Hepatic stellate cell (primary cell): ENCODE data around the gene FPR3.
"Not testable (repeated sequence)": the region's sequence is repeated elsewhere in the genome, so short reads cannot be mapped to it uniquely, and the experiment has no call there.

Source experiments
- DNase-seq: peaks from one replicate; pipeline ENCODE4 v3.0.0; 2011; ENCODE audit warnings: low spot score

The FPR3 gene, protein sequence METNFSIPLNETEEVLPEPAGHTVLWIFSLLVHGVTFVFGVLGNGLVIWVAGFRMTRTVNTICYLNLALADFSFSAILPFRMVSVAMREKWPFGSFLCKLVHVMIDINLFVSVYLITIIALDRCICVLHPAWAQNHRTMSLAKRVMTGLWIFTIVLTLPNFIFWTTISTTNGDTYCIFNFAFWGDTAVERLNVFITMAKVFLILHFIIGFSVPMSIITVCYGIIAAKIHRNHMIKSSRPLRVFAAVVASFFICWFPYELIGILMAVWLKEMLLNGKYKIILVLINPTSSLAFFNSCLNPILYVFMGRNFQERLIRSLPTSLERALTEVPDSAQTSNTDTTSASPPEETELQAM

DNA sequence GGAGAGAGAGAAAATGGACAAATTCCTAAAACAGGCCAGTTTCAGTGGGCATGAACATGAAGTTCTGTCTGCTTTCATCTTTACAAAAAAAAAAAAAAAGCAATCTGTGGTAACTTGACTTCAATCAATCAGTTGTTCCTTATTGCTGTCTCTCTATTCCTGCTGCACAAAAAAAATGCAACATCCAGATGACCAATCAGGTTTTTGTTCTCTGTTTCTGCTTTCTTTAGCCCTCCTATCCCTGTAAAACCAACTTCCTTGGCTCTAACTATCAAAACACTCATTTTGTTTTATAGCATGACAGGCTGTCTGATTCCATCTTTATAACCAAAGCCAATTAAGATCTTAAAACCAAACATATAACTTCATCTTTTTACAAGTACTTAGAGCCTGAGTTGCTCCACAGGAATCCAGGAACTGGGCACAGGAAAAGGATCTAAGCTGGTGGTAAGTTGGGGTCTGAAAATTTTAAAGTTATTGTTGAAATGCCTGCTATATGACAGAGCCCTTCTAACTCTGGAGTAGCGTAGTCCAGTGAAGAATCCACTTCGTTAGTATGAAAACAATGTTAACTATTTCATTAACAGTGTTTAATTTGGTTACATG is at the start of gene FPR3:
Gene FPR3, plus strand, starts transcription at position 273 of the 606 bp plus-strand sequence. CDS start 28,592 bp downstream, outside the sequence.
- no peak for DNase-seq

DNA sequence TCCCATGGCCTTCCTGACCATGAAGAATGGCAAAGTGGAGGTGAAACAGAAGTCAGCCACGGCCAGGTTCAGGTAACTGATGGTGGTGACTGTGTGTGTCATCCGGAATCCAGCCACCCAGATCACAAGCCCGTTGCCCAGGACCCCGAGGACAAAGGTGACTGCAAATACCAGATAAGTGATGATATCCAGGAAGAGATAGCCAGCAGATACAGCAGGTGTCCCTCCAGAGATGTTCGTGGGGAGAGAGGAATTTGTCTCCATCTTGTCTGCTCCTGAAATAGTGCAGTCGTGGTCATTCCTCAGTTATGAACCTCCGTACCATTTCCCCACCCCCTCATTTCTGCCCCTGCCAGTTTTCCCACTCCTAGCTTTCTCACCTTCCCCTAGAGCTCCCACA is 48.2 kb upstream of the FPR3 start:
- DNase-seq = no peak

DNA sequence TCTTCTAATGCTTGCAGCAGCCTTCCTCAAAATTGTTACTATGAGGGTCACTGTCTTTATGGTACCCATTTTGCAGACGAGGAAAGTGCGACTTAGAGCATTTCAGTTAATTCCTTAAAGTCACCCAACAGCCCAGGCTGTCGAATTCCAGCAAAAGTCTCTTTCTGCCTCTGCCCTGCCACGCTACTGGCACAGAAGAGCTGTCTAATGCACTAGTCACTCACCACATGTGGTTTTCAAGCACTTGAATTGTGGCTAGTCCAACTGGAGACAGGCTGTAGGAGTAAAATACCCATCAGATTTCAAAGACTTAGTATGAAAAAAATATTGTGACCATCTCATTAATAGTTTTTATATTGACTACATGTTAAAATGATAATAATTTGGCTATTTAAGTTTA is 45.0 kb upstream of the FPR3 start:
- no peak for DNase-seq

DNA sequence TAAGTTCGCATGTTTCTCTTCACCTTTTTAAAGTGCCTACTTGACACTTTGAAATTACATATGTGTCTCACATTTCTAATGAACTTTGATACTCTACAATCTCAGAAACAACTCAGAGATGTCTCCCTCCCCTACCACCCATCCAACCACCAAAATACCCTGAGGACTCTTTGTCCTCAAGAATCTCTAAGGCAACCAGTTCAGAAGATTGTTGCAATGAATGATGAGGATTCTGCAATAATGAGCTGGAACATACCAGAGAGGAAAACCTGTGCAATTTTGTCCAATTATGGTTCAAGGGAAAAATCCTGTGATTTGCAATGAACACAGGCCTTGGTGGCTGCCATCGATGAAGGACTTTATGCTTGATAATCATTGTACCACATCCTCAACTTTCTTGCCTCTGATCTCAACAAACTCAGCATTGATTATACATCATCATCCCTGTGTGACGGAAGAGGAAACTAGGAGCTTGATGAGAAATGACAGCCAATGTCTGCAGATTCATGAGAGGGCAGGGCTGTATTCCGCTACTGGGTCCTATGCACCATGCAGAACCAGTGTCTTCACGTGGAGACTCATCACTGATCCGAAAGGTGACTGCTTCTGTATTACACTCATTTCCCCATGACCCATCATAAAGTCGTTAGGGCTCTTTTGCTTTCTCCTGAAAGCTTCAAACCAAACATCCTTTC is 44.4 kb upstream of the FPR3 start:
- DNase-seq = no peak

DNA sequence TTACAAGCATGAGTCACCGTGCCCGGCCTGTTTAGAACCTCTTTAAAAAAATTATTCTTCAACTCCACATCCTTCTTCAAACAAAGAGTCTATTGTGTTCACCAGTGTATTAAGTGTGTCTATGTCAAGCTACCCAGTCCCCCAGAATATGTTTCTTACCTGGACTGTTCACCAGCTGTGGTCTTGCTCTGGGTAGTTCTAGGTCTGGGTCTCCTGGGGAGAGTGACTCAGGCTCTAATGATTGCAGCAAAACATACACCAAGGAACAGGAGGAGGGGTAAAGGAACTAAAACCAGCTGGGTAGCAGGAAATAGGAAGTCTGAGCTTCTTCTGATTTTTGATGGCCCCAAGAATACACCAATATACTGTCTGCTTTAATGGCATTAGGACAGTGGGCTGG is 43.3 kb upstream of the FPR3 start, which contains the start of gene FPR1:
Gene FPR1, minus strand, starts transcription at position 224 of the 400 bp plus-strand sequence. CDS start 4,884 bp downstream, outside the sequence.
- DNase-seq = no peak

DNA sequence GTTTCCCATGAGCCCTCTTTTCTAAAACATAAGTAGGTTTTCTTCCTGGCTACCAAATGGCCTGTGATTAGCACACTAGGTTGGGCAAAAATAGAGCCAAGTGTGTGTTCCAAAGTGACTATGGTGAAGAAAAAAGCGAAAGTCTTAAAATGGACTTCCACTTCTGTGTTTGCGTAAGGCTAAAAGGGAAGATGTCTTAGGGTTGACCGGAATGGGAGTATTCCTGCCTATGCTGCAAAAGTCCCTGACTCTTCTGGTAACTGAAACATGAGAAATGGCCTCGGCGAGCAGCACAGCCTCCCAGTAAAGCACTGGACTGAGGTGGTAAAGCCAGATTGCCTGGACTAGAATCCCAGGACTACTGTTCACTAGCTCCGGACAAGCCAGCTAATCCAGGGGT is 40.8 kb upstream of the FPR3 start:
- DNase-seq = no peak

DNA sequence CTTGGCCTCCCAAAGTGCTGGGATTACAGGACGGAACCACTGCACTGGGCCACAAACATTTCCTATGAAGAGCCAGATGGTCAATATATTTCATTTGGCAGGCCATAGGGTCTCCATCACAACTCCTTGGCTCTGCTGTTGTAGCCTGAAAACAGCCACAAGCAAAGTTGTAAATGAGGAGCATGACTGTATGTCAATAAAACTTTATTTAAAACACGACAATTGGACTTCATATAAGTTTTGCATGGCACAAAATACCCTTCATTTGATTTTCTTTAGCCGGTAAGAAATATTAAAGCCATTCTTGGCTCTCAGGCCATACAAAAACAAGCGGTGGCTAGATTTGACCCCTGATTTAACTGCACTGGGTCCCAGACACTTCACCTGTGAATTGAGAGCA is 40.2 kb upstream of the FPR3 start:
- DNase-seq = no peak

DNA sequence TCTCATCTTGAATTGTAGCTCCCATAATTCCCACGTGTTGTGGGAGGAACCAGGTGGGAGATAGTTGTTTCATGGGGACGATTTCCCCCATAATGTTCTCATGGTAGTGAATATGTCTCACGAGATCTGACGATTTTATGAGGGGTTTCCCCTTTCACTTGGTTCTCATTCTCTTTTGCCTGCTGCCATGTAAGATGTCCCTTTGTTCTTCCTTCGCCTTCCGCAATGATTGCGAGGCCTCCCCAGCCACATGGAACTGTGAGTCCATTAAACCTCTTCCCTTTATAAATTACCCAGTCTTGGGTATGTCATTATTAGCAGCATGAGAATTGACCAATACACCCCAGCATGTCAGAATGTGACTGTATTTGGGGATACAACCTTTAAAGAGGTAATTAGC is 39.4 kb upstream of the FPR3 start:
- no peak for DNase-seq

DNA sequence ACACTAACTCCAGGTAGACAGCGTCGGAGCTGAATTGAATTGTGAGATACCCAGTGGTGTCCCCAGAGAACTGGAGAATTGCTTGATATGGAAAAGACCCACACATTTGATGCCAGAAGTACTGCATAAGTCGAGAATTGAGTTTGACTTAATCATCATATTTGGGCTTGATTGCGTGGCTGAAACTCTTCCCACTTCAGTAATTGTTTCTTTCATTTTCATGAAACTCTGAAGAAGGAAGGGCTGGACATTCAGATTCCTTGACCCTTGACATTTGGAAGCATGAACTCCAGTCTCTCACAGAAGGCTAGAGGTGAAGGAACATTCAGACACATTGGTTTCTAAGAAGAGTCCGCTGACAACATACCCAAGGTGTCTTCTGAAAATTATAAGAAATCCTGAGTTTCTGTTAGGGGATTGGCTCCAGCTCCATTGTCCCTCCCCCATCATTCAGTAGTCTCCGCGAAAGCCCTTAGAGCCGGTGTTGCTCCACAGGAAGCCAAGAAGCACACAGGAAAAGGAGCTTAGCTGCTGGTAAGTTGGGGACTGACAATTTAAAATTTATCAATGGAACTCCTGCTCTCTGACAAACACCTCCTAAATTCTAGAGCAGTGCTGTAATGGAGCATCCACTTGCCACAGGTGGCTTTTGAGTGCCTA is 34.1 kb upstream of the FPR3 start, which contains the start of gene FPR2:
Gene FPR2, plus strand, starts transcription at position 484 of the 660 bp plus-strand sequence. CDS start 7,479 bp downstream, outside the sequence.
- no peak for DNase-seq

DNA sequence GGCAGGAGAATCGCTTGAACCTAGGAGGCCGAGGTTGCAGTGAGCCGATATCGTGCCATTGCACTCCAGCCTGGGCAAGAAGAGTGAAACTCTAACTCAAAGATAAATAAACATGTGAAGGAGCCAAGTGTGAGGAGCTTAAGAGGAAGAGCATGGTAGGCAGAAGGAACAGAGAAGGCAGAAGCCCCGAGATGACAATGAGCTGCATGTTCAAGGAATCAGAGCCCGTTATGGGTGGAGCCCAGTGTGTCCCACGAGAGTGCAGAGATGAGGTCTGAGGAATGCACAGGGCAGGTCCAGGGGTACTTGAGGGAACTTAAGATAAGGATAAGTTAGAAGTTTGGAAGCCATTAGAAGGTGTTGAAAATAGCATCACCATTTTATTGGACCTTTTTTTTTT is 33.3 kb upstream of the FPR3 start:
- DNase-seq = no peak

DNA sequence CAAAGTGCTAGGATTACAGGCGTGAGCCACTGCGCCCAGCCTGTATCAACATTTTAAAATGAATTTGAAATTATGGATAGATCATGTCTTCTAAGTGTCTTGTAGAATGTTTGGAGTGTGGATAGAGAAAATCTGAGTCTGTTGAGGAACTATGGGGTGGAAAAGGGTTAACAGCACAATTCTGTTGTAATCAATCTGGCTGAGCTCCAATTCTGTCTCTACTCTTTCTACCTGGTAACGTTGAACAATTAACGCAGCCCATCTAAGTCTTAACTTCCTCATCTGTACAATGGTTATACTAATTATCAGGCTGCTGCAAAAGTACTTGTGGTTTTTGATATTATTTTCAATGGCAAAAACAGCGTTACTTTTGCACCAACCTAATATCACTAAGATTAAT is 29.9 kb upstream of the FPR3 start:
- DNase-seq = no peak

DNA sequence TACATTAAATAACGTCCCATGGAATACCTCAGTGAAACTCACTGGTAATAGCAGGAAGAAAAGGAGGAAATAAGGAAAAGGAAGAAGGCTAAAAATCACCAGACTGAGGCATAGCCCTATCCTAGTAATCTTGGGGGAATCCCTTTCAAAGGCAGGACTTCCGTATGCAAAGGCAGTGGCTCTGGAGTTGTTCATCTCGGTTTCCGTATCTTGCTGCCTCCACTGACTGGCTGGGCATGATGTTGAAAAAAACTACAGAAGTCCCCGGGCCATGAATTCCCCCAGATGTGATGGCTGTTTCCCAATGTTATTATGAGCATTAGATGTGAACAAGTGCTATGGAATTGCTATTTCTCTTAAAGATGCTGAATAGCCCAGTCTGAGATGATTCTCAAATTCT is 28.5 kb upstream of the FPR3 start:
- DNase-seq = no peak

DNA sequence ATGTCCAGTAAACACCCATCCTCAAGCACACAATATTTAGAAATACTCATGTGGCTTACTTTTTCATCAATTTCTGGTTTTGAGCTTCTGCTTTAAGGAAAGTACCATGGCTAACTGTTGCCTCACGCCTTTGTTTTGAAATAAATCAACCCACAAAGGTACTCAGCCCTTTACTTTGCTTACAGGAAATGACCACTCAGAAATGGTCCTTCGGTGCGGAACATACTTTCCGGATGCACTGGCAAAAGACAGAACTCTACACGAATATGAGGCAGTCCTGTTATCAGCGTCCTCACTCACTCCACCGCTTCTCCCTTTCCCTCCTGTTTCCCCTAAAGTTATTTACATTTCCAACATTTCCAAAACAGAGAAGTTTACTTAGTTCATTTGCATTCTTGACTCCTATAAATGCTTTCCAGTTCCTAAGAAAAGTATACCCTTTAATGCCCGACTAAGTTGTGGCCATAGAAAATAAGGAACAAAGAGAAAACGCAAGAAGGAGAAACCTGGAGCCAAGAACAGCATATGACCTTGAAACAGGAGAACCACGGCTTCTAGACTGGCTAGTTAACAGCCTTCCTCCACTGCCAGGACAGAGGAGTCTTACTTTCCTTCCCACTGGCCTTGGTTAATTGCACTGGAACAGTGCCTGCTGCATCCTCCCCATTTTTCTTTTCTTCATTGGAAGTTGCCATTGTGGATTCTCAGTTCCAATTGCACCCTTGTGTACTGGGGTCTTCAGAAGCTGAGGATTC is 23.4 kb upstream of the FPR3 start:
- no peak for DNase-seq

DNA sequence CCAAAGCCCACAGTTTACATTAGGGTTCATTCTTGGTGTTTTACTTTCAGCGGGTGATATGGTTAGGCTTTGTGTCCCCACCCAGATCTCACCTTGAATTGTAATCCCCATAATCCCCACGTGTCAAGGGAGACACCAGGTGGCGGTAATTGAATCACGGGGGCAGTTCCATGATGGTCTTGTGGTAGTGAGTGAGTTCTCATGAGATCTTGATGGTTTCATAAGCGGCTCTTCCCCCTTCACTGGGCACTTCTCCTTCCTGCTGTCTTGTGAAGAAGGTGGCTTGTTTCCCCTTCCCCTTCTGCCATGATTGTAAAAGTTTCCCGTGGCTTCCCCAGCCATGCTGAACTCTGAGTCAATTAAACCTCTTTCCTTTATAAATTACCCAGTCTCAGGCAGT is 22.0 kb upstream of the FPR3 start:
- no peak for DNase-seq

DNA sequence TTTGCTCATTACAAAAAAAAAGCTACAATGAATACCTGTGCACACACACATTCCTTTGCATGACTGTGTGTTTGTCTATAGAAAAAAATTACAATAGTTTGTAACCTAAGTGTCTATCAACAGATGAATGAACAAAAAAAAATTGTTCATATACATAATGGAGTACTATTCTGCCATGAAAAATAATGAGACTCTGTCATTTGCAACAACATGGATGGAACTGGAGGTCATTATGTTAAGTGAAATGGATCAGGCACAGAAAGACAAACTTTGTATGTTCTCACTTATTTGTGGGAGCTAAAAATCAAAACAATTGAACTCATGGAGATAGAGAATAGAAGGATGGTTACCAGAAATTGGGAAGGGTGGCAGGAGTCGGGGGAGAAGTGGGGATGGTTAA is 18.4 kb upstream of the FPR3 start:
- not testable (repeated sequence) for DNase-seq

DNA sequence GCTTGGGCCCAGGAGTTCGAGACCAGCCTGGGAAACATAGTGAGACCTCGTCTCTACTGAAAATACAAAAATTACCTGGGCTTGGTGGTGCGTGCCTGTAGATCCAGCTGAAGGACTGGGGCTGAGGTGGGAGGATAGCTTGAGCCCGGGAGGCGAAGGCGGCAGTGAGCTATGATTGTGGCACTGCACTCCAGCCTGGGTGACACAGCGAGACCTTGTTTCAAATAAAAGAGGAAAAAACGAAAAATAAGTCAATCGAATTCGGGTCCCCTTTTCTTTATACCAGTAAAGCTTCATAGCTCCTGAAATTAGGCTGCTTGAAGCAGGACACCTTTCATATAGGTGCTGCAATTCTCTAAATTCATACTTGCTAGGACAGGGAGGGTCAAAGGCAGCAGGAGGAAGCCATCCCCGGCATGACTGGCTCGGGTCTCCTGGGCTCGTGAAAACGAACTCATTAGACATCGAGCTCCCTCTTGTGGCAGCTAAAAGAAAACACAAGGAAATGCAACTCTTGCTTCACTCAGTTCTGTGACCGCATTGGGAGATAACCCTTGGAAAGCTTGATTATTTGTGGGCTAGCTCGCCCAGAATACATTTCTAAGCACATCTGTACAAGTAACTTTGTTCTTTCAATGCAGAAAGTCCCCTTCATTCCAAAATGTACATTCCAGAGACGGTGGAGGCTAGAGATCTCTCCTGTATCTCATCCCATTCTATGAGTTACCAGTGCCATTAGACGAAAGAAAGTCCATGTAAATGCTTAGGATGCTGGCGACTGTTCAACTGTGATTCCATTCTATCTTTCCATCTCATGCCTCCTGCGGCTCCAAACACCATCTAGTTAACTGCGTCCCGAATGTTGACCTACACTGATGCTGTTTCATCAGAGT is 17.1 kb upstream of the FPR3 start:
- DNase-seq = peak; percentile 67

DNA sequence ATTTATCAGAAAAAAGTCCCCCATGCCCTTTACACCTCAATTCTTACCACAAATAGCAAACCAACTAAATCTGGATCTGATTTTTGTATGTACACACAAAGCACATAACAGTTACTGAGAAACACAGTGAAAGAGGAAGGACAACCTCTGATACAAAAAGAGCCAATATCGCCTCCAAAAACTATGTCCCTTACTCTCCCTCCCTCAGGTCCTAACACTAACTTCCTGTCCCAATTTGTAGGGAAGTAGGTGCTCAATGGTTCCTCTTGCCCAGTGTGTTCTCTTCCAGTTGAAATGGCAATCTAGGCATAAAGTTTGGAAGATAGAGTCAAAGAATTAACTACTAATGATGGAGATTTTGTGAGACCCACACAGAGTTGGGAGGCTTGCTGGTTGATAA is 15.8 kb upstream of the FPR3 start:
- DNase-seq = no peak

DNA sequence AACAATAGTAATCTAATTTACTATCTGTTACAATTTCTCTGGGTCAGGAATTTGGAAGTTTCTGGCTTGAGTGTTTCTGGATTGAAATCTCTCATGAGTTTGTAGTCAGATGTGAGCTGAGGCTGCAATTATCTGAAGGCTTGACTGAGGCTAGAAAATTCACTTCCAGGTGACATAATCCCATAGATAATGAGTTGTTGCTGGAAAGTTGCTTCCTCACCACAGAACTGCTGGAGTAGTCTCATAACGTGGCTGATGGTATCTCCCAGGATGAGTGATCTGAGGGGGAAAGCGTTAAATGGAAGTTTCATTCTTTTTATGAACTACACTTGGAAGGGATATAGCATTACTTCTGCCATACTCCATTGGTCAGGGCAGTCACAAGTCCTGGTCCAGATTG is 15.3 kb upstream of the FPR3 start:
- DNase-seq = no peak

DNA sequence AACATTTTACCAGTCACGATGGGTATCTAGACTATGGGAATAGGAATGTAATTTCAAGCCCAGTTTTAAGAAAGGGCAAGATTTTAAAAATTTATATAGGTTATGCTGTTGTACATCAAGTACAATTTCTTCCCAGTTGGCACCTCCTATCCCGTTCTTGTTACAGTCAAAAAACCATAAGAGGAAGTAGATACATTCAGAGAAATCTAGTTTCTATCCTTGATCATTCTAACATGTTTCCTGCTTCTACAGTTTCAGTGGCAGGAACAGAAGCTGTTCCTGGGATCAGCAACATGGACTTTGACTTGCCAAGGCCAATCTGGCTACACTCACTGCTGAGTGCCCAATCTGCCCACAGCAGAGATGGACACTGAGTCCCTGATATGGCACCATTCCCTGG is 14.7 kb upstream of the FPR3 start:
- no peak for DNase-seq

DNA sequence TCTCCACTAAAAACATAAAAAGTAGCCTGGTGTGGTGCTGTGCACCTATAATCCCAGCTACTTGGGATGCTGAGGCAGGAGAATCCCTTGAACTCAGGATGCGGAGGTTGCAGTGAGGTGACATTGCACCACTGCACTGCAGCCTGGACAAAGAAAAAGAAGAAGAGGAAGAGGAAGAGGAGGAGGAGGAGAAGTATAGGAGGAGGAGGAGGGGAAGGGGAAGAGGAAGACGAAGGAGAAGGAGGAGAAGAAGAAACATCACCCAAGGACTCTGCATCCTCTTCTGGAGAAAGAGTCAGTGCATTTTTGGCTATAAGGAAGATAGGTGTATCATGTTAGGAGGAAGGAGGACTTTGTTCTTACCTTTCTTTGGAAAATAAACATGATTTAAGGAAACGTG is 13.0 kb upstream of the FPR3 start:
- no peak for DNase-seq

DNA sequence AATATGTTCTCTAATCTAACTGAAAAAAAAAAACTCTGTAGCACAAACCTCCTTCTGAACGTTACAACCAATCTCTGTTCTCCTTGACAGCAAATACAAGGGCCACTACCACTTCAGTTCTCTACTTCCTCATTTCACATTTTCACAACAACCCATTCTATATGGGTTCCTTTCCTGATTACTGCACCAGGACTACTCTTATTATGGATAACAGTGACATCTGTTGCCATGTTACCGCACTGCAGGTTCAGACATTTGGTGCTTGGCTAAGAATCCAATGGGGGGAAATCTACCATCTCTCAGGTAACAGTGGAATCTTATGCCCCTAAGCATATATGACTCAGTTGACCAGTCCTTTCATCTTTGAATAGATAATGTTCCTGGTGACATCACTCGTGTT is 11.6 kb upstream of the FPR3 start:
- no peak for DNase-seq
